Spleen (tissue), 11 donors: ENCODE data around the gene IFIT1. TPM values are rescaled to one million over a fixed set of nuclear protein-coding genes. Genes with fewer than 3 reads are reported as not detected.

ENCODE experiments used
- DNase-seq: peaks from one replicate; pipeline ENCODE4 v3.0.0-alpha.2; 2020
- H3K27ac ChIP-seq, 8 donors: fragments of 200-600 bp; sonication (generic) in 7 of 8; 1 replicate in 4 of 8; 2 replicates in 4 of 8; pipeline versions ENCODE4 v1.5.0 to v1.8.0; 2016 to 2021; ENCODE audit warnings: inconsistent platforms in 4 of 8, mild to moderate bottlenecking in 4 of 8, moderate library complexity in 1 of 8
- H3K27me3 ChIP-seq, 7 donors: fragments of 200-600 bp; sonication (generic) in 6 of 7; replicated peaks in 1 of 7; 1 replicate in 4 of 7; 2 replicates in 3 of 7; pipeline versions ENCODE4 v1.5.0 to v1.8.0; 2016 to 2021; ENCODE audit warnings: inconsistent platforms in 3 of 7, mild to moderate bottlenecking in 1 of 7
- H3K36me3 ChIP-seq, 6 donors: fragments of 200-600 bp; sonication (generic) in 5 of 6; 1 replicate in 4 of 6; 2 replicates in 2 of 6; pipeline versions ENCODE4 v1.5.0 to v1.8.0; 2016 to 2021; ENCODE audit warnings: inconsistent platforms in 2 of 6
- H3K4me1 ChIP-seq, 6 donors: fragments of 200-600 bp; sonication (generic) in 5 of 6; 1 replicate in 3 of 6; 2 replicates in 3 of 6; pipeline versions ENCODE4 v1.5.0 to v1.8.0; 2016 to 2021; ENCODE audit warnings: inconsistent platforms in 3 of 6
- H3K4me3 ChIP-seq, 8 donors: fragments of 200-600 bp; sonication (generic) in 7 of 8; 1 replicate in 4 of 8; 2 replicates in 4 of 8; pipeline versions ENCODE4 v1.5.0 to v1.8.0; 2016 to 2021; ENCODE audit warnings: inconsistent platforms in 4 of 8, mild to moderate bottlenecking in 4 of 8, moderate library complexity in 2 of 8
- H3K9me3 ChIP-seq, 8 donors: fragments of 200-600 bp; sonication (generic) in 7 of 8; 1 replicate in 4 of 8; 2 replicates in 4 of 8; pipeline versions ENCODE4 v1.5.0 to v1.8.0; 2016 to 2021; ENCODE audit warnings: inconsistent platforms in 4 of 8
- CTCF ChIP-seq, 11 experiments: fragments of 200-600 bp in 7 of 11; fragments of 450-650 bp in 4 of 11; sonication (generic) in 4 of 11; IDR thresholded peaks in 8 of 11; conservative IDR thresholded peaks in 3 of 11; 1 replicate in 7 of 11; 2 replicates in 4 of 11; pipeline versions ENCODE4 v1.4.0 to v1.8.0; 2016 to 2021; ENCODE audit warnings: antibody characterized with exemption in 11 of 11, inconsistent platforms in 4 of 11, mild to moderate bottlenecking in 1 of 11
- POLR2A ChIP-seq, 3 donors: fragments of 450-650 bp; IDR thresholded peaks; one replicate each; pipeline ENCODE4 v1.5.1; 2017; ENCODE audit warnings: antibody characterized with exemption in 3 of 3, mild to moderate bottlenecking in 1 of 3
- POLR2AphosphoS5 ChIP-seq, 3 donors: sonication (generic); formaldehyde crosslinking; IDR thresholded peaks; one replicate each; pipeline ENCODE4 v1.5.1; 2017; ENCODE audit warnings: antibody characterized with exemption in 3 of 3
- WGBS, 5 donors: extraction: QIAGEN DNeasy Blood & Tissue Kit in 3 of 5; methylation state at CpG; one replicate each; pipeline versions ENCODE4 v1.1.5 to v1.1.7; 2013 to 2018; 5-methylcytosine and 5-hydroxymethylcytosine counted together
- intact Hi-C: fragments of 100-400 bp; cut with DNase I; formaldehyde crosslinking; loops from one replicate; pipeline ENCODE4 v1.15.0; 2023; ENCODE audit warnings: low total_unique reads
- polyA plus RNA-seq, 3 donors: library from polyadenylated mRNA; stranded (reverse); fragments of 200-250 nt; gene quantifications; one replicate each; pipeline ENCODE4 v1.2.1, GENCODE V29; 2013
- total RNA-seq, 7 donors: library from RNA; depleted of rRNA in 3 of 7; stranded (reverse); fragments of >200 nt in 3 of 7; fragmentation: NEBNext Ultra II Directional in 4 of 7; extraction: Animal tissue kit (Norgen Biotek cat#: 25700) in 4 of 7; gene quantifications; one replicate each; pipeline versions ENCODE4 v1.1.0 to v1.2.1, GENCODE V29; 2016 to 2021
- donor health status: healthy with polysubstance abuse.
- donor health status: DM: no; HTN: no; CAD: no; lungs with moderate emphysema.
- donor health status: DM: no; HTN: no; CAD: no.
- donor health status: Bipolar disorder and iron deficiency.
- donor health status: healthy.
- donor health status: DM: no; HTN: no; CAD: no.
- donor health status: DM: yes; HTN: yes; CAD: no.

Gene IFIT1
- total and polyA plus RNA-seq, 10 donors: 8.8 to 35.7 (median 22.2) TPM

- Histone ChIP-seq H3K4me3 (no peak overlapping the region), H3K27ac (no peak overlapping the region), H3K36me3 (no peaks in the 10 kb centered on the region), H3K9me3 (peaks cover 0 to 8% (median 0%) of the 10 kb centered on the region in 8 donors), H3K4me1 (no peaks in the 10 kb centered on the region), H3K27me3 (no peaks in the 10 kb centered on the region)
- intact Hi-C loops: no loop called here
- TF ChIP-seq POLR2AphosphoS5 (IDR thresholded peaks at IDR 0.05): no peak
- no peak for TF ChIP-seq POLR2A (IDR thresholded peaks at IDR 0.05)
- no peak for TF ChIP-seq CTCF (IDR thresholded peaks at IDR 0.05 in 8 of 11, conservative IDR thresholded peaks at IDR 0.05 in 3 of 11)
- no peak for DNase-seq
- WGBS, 5 donors: 61 to 91% (median 75%) methylated on average over 2 of the region's 2 CpGs
Observed at GRCh38 chr10:89450901-89451300, 58.5 kb downstream of the IFIT1 start.

GRCh38 chr10:89452193-89452592, 59.8 kb downstream of the IFIT1 start:
- 45 to 69% (median 48%) methylated on average over 1 of the region's 1 CpG for WGBS, 5 donors
- no peaks in the 10 kb centered on the region for H3K36me3 ChIP-seq
- intact Hi-C loops: no loop called here
- TF ChIP-seq CTCF (IDR thresholded peaks at IDR 0.05 in 8 of 11, conservative IDR thresholded peaks at IDR 0.05 in 3 of 11): no peak
- no peak for TF ChIP-seq POLR2A (IDR thresholded peaks at IDR 0.05)
- TF ChIP-seq POLR2AphosphoS5 (IDR thresholded peaks at IDR 0.05): no peak
- no peaks in the 10 kb centered on the region for H3K27me3 ChIP-seq
- no peak overlapping the region for H3K4me3 ChIP-seq
- H3K27ac ChIP-seq: no peak overlapping the region
- no peaks in the 10 kb centered on the region for H3K4me1 ChIP-seq
- DNase-seq: no peak
- no peaks in the 10 kb centered on the region for H3K9me3 ChIP-seq

GRCh38 chr10:89454561-89455347, 62.3 kb downstream of the IFIT1 start:
- Histone ChIP-seq H3K36me3 (no peaks in the 10 kb centered on the region), H3K9me3 (no peaks in the 10 kb centered on the region), H3K4me1 (no peaks in the 10 kb centered on the region), H3K4me3 (no peak overlapping the region), H3K27me3 (no peaks in the 10 kb centered on the region), H3K27ac (no peak overlapping the region)
- 30 to 79% (median 57%) methylated on average over 1 of the region's 1 CpG for WGBS, 5 donors
- no peak for DNase-seq
- no peak for TF ChIP-seq CTCF (IDR thresholded peaks at IDR 0.05 in 8 of 11, conservative IDR thresholded peaks at IDR 0.05 in 3 of 11)
- no peak for TF ChIP-seq POLR2A (IDR thresholded peaks at IDR 0.05)
- TF ChIP-seq POLR2AphosphoS5 (IDR thresholded peaks at IDR 0.05): no peak
- intact Hi-C loops: no loop called here

Other genes starting within 250 kb of the IFIT1 start
- 1 to 10 TPM in 5 of 7 donors, under 1 TPM in 2; 0.72 to 8.8 (median 1.8) TPM for gene CH25H, start 185.3 kb upstream of the IFIT1 start, total RNA-seq
- 1 to 10 TPM; 1.4 to 3.6 (median 2.3) TPM for gene CH25H, start 185.3 kb upstream of the IFIT1 start, polyA plus RNA-seq
- gene LIPA, start 140.8 kb upstream of the IFIT1 start, total RNA-seq: 100 to 1,000 TPM; 216 to 828 (median 424) TPM
- gene LIPA, start 140.8 kb upstream of the IFIT1 start, polyA plus RNA-seq: 10 to 100 TPM; 28.6 to 75.0 (median 58.6) TPM
- 10 to 100 TPM; 12.8 to 22.2 (median 18.2) TPM for gene IFIT2, start 90.6 kb upstream of the IFIT1 start, total RNA-seq
- 10 to 100 TPM in 1 of 3 donors, 1 to 10 TPM in 2; 6.1 to 11.4 (median 7.0) TPM for gene IFIT2, start 90.6 kb upstream of the IFIT1 start, polyA plus RNA-seq
- 10 to 100 TPM; 19.1 to 44.5 (median 24.7) TPM for gene IFIT3, start 64.6 kb upstream of the IFIT1 start, total RNA-seq
- gene IFIT3, start 64.6 kb upstream of the IFIT1 start, polyA plus RNA-seq: 10 to 100 TPM in 2 of 3 donors, 1 to 10 TPM in 1; 7.7 to 29.9 (median 10.4) TPM
- gene IFIT1B, start 14.6 kb upstream of the IFIT1 start, total RNA-seq: 10 to 100 TPM in 1 of 7 donors, 1 to 10 TPM in 3, under 1 TPM in 1, not detected in 2; 0.49 to 36.9 (median 2.9) TPM
- gene IFIT1B, start 14.6 kb upstream of the IFIT1 start, polyA plus RNA-seq: under 1 TPM in 1 of 3 donors, not detected in 2; 0.04 TPM
- gene IFIT5, start 21.9 kb downstream of the IFIT1 start, total RNA-seq: 10 to 100 TPM; 17.3 to 23.7 (median 20.4) TPM
- 10 to 100 TPM in 2 of 3 donors, 1 to 10 TPM in 1; 9.3 to 13.6 (median 11.4) TPM for gene IFIT5, start 21.9 kb downstream of the IFIT1 start, polyA plus RNA-seq
- gene SLC16A12, start 143.0 kb downstream of the IFIT1 start, total RNA-seq: under 1 TPM in 2 of 7 donors, not detected in 5; 0.07 to 0.13 TPM
- under 1 TPM; 0.02 to 0.19 (median 0.12) TPM for gene SLC16A12, start 143.0 kb downstream of the IFIT1 start, polyA plus RNA-seq